Keratinocyte (primary cell): ENCODE data around the gene TLE6. TPM values are rescaled to one million over a fixed set of nuclear protein-coding genes. Genes with fewer than 3 reads are reported as not detected.

ENCODE experiments used
- DNase-seq: peaks from one replicate; pipeline ENCODE4 v3.0.0-alpha.2; 2011; ENCODE audit warnings: low read depth, missing footprints, low spot score
- FAIRE-seq: peaks from 2 replicates; lab custom pipeline; 2011; peaks lifted over from hg19 to GRCh38; lab: Jason Lieb, UNC
- H2AFZ ChIP-seq: 2 replicates; pipeline ENCODE4 v1.6.0; 2012; ENCODE audit warnings: low read length, control low read depth, inconsistent platforms; ENCODE audit not compliant: control insufficient read depth
- H3K27ac ChIP-seq: 2 replicates; pipeline ENCODE4 v1.5.1; 2011; ENCODE audit warnings: low read length; ENCODE audit not compliant: control insufficient read depth, insufficient read depth
- H3K27me3 ChIP-seq: 3 replicates; pipeline ENCODE4 v1.6.0; 2011; ENCODE audit warnings: low read length; ENCODE audit not compliant: control insufficient read depth, insufficient read depth; ENCODE audit errors: extremely low read depth
- H3K36me3 ChIP-seq, 2 experiments: 2 replicates in 1 of 2; 3 replicates in 1 of 2; pipeline ENCODE4 v1.5.1; 2011; ENCODE audit warnings: low read length in 2 of 2, mild to moderate bottlenecking in 1 of 2; ENCODE audit not compliant: control insufficient read depth in 2 of 2, insufficient read depth in 2 of 2; ENCODE audit errors: extremely low read depth in 1 of 2
- H3K4me1 ChIP-seq: 3 replicates; pipeline ENCODE4 v1.5.1; 2011; ENCODE audit warnings: low read length; ENCODE audit not compliant: control insufficient read depth, insufficient read depth; ENCODE audit errors: extremely low read depth
- H3K4me2 ChIP-seq: 3 replicates; pipeline ENCODE4 v1.6.0; 2011; ENCODE audit warnings: low read depth, low read length; ENCODE audit not compliant: control insufficient read depth, insufficient read depth; ENCODE audit errors: extremely low read depth
- H3K4me3 ChIP-seq, 3 experiments: fragments of 200-600 bp in 1 of 3; sonication (generic) in 1 of 3; 2 replicates in 2 of 3; 3 replicates in 1 of 3; pipeline ENCODE4 v1.5.1; 2011 to 2016; ENCODE audit warnings: low read length in 3 of 3, mild to moderate bottlenecking in 3 of 3, control low read depth in 2 of 3, inconsistent platforms in 1 of 3, low read depth in 1 of 3, mixed read lengths in 1 of 3, mixed run types in 1 of 3, moderate library complexity in 1 of 3; ENCODE audit not compliant: control insufficient read depth in 2 of 3, insufficient read depth in 2 of 3; ENCODE audit errors: extremely low read depth in 1 of 3
- H3K79me2 ChIP-seq: 2 replicates; pipeline ENCODE4 v1.6.0; 2012; ENCODE audit warnings: low read length; ENCODE audit not compliant: control insufficient read depth, insufficient read depth
- H3K9ac ChIP-seq: 3 replicates; pipeline ENCODE4 v1.6.0; 2011; ENCODE audit warnings: low read length; ENCODE audit not compliant: control insufficient read depth, insufficient read depth; ENCODE audit errors: extremely low read depth
- H3K9me1 ChIP-seq: 3 replicates; pipeline ENCODE4 v1.6.0; 2011; ENCODE audit warnings: low read length; ENCODE audit not compliant: control insufficient read depth, insufficient read depth; ENCODE audit errors: extremely low read depth
- H3K9me3 ChIP-seq: 2 replicates; pipeline ENCODE4 v1.5.1; 2012; ENCODE audit warnings: low read depth, low read length; ENCODE audit not compliant: control insufficient read depth
- H4K20me1 ChIP-seq: 3 replicates; pipeline ENCODE4 v1.6.0; 2011; ENCODE audit warnings: low read length; ENCODE audit not compliant: control insufficient read depth, insufficient read depth; ENCODE audit errors: extremely low read depth
- EZH2 ChIP-seq: IDR thresholded peaks from one replicate; pipeline ENCODE4 v1.6.1; 2012; ENCODE audit warnings: inconsistent platforms, mild to moderate bottlenecking, low read length, moderate library complexity
- dilution Hi-C: fragments of 300-500 bp; cut with MboI; formaldehyde crosslinking; loops from one replicate; pipeline ENCODE4 v1.7.0; 2020; ENCODE audit warnings: low sequenced_read_pairs; ENCODE audit not compliant: extremely low pct_ligation_motif_present
- polyA plus RNA-seq, 5 experiments: library from polyadenylated mRNA; depleted of rRNA in 3 of 5; stranded (reverse) in 3 of 5; stranded (forward) in 1 of 5; unstranded in 1 of 5; fragments of >200 nt; gene quantifications; 1 replicate in 1 of 5; 2 replicates in 3 of 5; 3 replicates in 1 of 5; pipeline versions ENCODE4 v1.2.1 to v1.2.3, GENCODE V29; 2011 to 2012; ENCODE audit warnings: missing spikeins in 2 of 5, low read depth in 1 of 5, low replicate concordance in 1 of 5
- TF ChIP-seq, protein P1 (sequence below), 3 experiments: IDR thresholded peaks in 1 of 3; conservative IDR thresholded peaks in 1 of 3; optimal IDR thresholded peaks in 1 of 3; 2 replicates in 2 of 3; 3 replicates in 1 of 3; pipeline versions ENCODE3 to v1.5.1; 2011; ENCODE audit warnings: low read length in 3 of 3, mild to moderate bottlenecking in 3 of 3, moderate library complexity in 2 of 3, control low read depth in 1 of 3, inconsistent platforms in 1 of 3; ENCODE audit not compliant: insufficient read depth in 2 of 3; ENCODE audit errors: extremely low read depth in 1 of 3

The TLE6 gene
- polyA plus RNA-seq, 1 donor (not counting 4 experiments of a cell fraction or from before 2014, with no cell fraction given), result 1.2 TPM

- peaks cover 0 to 2% of the 10 kb centered on the region in 2 experiments for H3K36me3 ChIP-seq
- H3K9me3 ChIP-seq, result no peaks in the 10 kb centered on the region
- H3K9ac ChIP-seq, result peak overlapping the region; percentile 84
- no peak for TF ChIP-seq EZH2
- TF ChIP-seq, protein P1, sequence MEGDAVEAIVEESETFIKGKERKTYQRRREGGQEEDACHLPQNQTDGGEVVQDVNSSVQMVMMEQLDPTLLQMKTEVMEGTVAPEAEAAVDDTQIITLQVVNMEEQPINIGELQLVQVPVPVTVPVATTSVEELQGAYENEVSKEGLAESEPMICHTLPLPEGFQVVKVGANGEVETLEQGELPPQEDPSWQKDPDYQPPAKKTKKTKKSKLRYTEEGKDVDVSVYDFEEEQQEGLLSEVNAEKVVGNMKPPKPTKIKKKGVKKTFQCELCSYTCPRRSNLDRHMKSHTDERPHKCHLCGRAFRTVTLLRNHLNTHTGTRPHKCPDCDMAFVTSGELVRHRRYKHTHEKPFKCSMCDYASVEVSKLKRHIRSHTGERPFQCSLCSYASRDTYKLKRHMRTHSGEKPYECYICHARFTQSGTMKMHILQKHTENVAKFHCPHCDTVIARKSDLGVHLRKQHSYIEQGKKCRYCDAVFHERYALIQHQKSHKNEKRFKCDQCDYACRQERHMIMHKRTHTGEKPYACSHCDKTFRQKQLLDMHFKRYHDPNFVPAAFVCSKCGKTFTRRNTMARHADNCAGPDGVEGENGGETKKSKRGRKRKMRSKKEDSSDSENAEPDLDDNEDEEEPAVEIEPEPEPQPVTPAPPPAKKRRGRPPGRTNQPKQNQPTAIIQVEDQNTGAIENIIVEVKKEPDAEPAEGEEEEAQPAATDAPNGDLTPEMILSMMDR (optimal IDR thresholded peaks at IDR 0.05 in 1 of 3, IDR thresholded peaks at IDR 0.05 in 1 of 3, conservative IDR thresholded peaks at IDR 0.05 in 1 of 3; ENCODE audit: extremely low read depth in 1 of 3, insufficient read depth in 2 of 3, low read length in 3 of 3), result no peak
- H3K4me2 ChIP-seq, result peak overlapping the region; percentile 95
- no peaks in the 10 kb centered on the region for H3K9me1 ChIP-seq
- peak overlapping the region; percentile 74 for H2AFZ ChIP-seq
- H3K27ac ChIP-seq, result peak overlapping the region; percentile 66
- no peaks in the 10 kb centered on the region for H3K27me3 ChIP-seq
- H3K79me2 ChIP-seq, result peaks cover 15% of the 10 kb centered on the region
- no peak for DNase-seq
- H3K4me1 ChIP-seq, result peaks cover 23% of the 10 kb centered on the region
- peak overlapping the region; percentile 72 to 95 (median 82) for H3K4me3 ChIP-seq
- no peak for FAIRE-seq
- no peaks in the 10 kb centered on the region for H4K20me1 ChIP-seq
- dilution Hi-C loops, result no loop called here
Measured at GRCh38 chr19:2949939-2950285, 27.5 kb upstream of the TLE6 start.

DNA sequence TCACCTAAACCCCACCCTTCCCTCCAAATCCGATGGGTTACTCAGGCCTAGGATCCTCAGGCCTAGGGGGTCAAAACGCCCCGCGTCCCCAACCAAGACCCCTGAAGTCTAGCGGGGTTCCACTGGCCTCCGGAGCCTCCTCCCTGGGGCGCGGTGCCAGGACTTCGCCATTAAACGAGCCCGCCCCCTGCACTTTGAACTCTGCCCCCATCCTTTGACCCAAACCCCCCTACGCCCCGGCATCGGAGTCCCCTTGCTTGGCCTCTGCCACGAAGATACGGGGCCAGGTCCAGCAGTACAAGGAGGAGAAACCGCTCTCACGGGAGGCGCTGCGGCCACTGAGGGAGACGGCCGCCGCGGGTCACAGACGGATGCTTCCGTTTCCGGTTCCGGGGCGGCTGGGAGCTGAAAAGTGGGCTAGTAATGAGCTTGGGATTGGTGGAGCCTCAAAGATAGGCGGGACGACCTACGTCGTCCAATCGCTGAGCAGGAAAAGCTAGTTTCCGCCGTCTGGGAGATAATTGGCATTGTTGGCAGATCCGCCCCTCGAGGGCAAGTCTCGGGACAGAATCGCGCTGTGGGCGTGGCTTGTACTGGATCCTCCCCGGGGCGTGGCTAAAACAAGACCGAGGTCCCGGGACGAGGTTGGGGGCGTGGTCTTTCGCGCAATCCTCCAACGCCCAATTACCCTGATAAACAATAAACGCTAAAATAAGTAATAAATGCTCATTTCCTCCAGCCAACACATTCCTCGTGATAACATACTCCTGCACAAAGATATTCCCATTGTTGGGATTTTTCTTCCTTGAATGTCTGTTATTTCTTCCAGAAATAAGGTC, 26.9 kb upstream of the TLE6 start:
- Histone ChIP-seq H3K9me3 (no peaks in the 10 kb centered on the region), H3K27me3 (no peaks in the 10 kb centered on the region), H3K27ac (peak overlapping the region; percentile 66), H3K9ac (peak overlapping the region; percentile 84), H3K4me1 (peaks cover 23% of the 10 kb centered on the region), H2AFZ (peak overlapping the region; percentile 86), H3K9me1 (no peaks in the 10 kb centered on the region), H3K4me2 (peak overlapping the region; percentile 99), H4K20me1 (no peaks in the 10 kb centered on the region), H3K79me2 (peaks cover 15% of the 10 kb centered on the region), H3K4me3 (peak overlapping the region; percentile 72 to 95 (median 84)), H3K36me3 (peaks cover 0 to 2% of the 10 kb centered on the region in 2 experiments)
- no peak for TF ChIP-seq EZH2
- TF ChIP-seq, protein P1 (optimal IDR thresholded peaks at IDR 0.05 in 1 of 3, IDR thresholded peaks at IDR 0.05 in 1 of 3, conservative IDR thresholded peaks at IDR 0.05 in 1 of 3; ENCODE audit: extremely low read depth in 1 of 3, insufficient read depth in 2 of 3, low read length in 3 of 3), result no peak
- peak; percentile 98 for DNase-seq
- dilution Hi-C loops, result no loop called here
- peak; percentile 87 for FAIRE-seq
